ENCODE results near the gene HECW1. TPM values are rescaled to one million over a fixed set of nuclear protein-coding genes. Genes with fewer than 3 reads are reported as not detected.

The HECW1 gene
- total and polyA plus RNA-seq, 2 of the 13 experiments (the other 11 are each of a cell fraction or from before 2014, with no cell fraction given), result not detected

GRCh38 chr7:43201912-43202311 is 89.5 kb downstream of the HECW1 start:
- intact Hi-C loops (cut with micrococcal nuclease; ENCODE audit: unreplicated experiment), result no loop called here

More at GRCh38 chr7:43201912-43202311, 89.5 kb downstream of the HECW1 start:
- Histone ChIP-seq H3K4me1 (ENCODE audit: insufficient read depth, low read length) (no peaks in the 10 kb centered on the region), H3K9ac (ENCODE audit: insufficient read depth, low read depth, low read length) (no peak overlapping the region), H3K4me3 (replicated peaks in 1 of 3; ENCODE audit: insufficient read depth in 1 of 3, low read depth in 2 of 3, low read length in 3 of 3) (no peak overlapping the region), H3K4me2 (ENCODE audit: low read depth, low read length) (no peak overlapping the region), H3K27me3 (ENCODE audit: control insufficient read depth in 1 of 2, insufficient read depth in 2 of 2, low read length in 2 of 2) (peaks cover 2 to 8% of the 10 kb centered on the region in 2 experiments; a peak in 4 of 5 replicates), H2AFZ (ENCODE audit: low read length) (no peak overlapping the region), H3K79me2 (ENCODE audit: insufficient read depth, low read length) (no peaks in the 10 kb centered on the region), H3K9me3 (ENCODE audit: low read length) (no peaks in the 10 kb centered on the region), H3K27ac (ENCODE audit: extremely low read length, insufficient read depth, low read length) (no peak overlapping the region), H3K36me3 (replicated peaks in 1 of 2; ENCODE audit: control insufficient read depth in 1 of 2, insufficient read depth in 2 of 2, low read length in 2 of 2) (no peaks in the 10 kb centered on the region), H4K20me1 (ENCODE audit: insufficient read depth, low read length) (no peaks in the 10 kb centered on the region)
- in situ Hi-C loops (cut with HindIII; ENCODE audit: extremely low pct_ligation_motif_present, low pct_unique_long_range_greater_than_20kb), result no loop called here
- ChIA-PET POLR2A (no interaction called here), CTCF (ENCODE audit: low intra/inter-chr PET ratio, low total read pairs) (no interaction called here)
- BruUV-seq (replicated peaks), result no TSS peak
- ATAC-seq (no peak), DNase-seq (ENCODE audit: low spot score) (no peak), FAIRE-seq (no peak)
- TF ChIP-seq NFKB2 (CRISPR knock-in tag; IDR thresholded peaks at IDR 0.05; ENCODE audit: borderline replicate concordance), result no peak
- no peak for TF ChIP-seq ZNF317 (CRISPR knock-in tag; IDR thresholded peaks at IDR 0.05)
- TF ChIP-seq EED (CRISPR knock-in tag; IDR thresholded peaks at IDR 0.05), result no peak
- no peak for TF ChIP-seq AGO1 (IDR thresholded peaks at IDR 0.05; ENCODE audit: low read depth, low read length, poor library complexity, severe bottlenecking)
- TF ChIP-seq AFF4 (CRISPR knock-in tag; IDR thresholded peaks at IDR 0.05), result no peak
- no peak for TF ChIP-seq GFI1 (CRISPR knock-in tag; IDR thresholded peaks at IDR 0.05; ENCODE audit: borderline replicate concordance)
- TF ChIP-seq KDM3A (CRISPR knock-in tag; IDR thresholded peaks at IDR 0.05; ENCODE audit: low read depth), result no peak
- TF ChIP-seq AGO2 (optimal IDR thresholded peaks at IDR 0.05; ENCODE audit: low read depth, low read length), result no peak
- TF ChIP-seq ZNF720 (CRISPR knock-in tag; IDR thresholded peaks at IDR 0.05), result no peak
- TF ChIP-seq DR1 (CRISPR knock-in tag; IDR thresholded peaks at IDR 0.05), result no peak
- TF ChIP-seq DNMT1 (CRISPR knock-in tag; IDR thresholded peaks at IDR 0.05), result no peak
- TF ChIP-seq NAIF1 (CRISPR knock-in tag; IDR thresholded peaks at IDR 0.05; ENCODE audit: borderline replicate concordance), result no peak
- TF ChIP-seq ZFP41 (CRISPR knock-in tag; IDR thresholded peaks at IDR 0.05; ENCODE audit: borderline replicate concordance), result no peak
- no peak for TF ChIP-seq ZNF768 (CRISPR knock-in tag; IDR thresholded peaks at IDR 0.05)
- WGBS (ENCODE audit: low lambda C conversion rate), result 20% methylated on average over 2 of the region's 2 CpGs

All from HepG2 (cell line).